ENCODE data around the gene IGSF9. TPM values are rescaled to one million over a fixed set of nuclear protein-coding genes. Genes with fewer than 3 reads are reported as not detected.
A peak's percentile ranks its signal among the peaks of the same experiment; 100 is the strongest.

IGSF9 gene
- total RNA-seq, 1 experiment from 2014 or later = 0.44 TPM

DNA sequence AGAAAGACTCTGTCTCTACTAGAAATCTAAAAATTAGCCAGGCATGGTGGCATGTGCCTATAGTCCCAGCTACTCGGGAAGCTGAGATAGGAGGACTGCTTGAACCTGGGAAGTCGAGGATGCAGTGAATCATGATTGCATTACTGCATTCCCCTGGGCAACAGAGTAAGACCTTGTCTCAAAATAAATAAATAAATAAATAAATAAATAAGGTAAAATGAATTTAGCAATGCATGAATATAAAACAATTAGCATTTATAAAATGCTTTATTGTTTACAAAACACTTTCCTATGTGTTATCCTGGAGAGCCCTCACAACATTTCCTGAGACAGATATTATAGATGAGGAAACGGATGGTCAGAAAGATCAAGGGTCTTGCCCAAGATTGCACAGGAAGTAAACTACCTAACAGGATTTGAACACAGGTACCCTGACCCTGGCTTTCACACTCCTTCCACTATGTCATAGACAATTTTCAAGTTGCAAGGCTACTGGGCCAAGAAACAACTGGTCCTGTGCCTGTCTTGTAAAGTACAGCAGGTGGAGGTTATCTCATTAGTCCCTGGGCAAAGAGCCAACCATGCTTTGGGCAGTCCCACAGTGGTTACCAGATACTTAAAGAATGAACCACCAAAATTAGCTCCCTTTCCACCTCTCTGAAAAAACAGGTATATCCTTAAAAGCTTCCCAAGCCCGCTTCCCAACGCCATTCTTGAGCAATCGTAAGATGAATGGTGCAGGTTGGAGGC is 67.5 kb downstream of the IGSF9 start:
- intact Hi-C loops (cut with micrococcal nuclease) = no loop called here
- no peaks in the 10 kb centered on the region for H3K27me3 Mint-ChIP-seq (ENCODE audit: insufficient read depth, unreplicated experiment)
- H3K4me3 Mint-ChIP-seq (ENCODE audit: unreplicated experiment) = no peak overlapping the region
- H3K36me3 Mint-ChIP-seq (ENCODE audit: insufficient read depth, unreplicated experiment) = no peaks in the 10 kb centered on the region
- H3K4me1 Mint-ChIP-seq (ENCODE audit: insufficient read depth, unreplicated experiment) = peaks cover 14% of the 10 kb centered on the region
- peak; percentile 71 for DNase-seq (ENCODE audit: unreplicated experiment)
- TF ChIP-seq, protein P1, sequence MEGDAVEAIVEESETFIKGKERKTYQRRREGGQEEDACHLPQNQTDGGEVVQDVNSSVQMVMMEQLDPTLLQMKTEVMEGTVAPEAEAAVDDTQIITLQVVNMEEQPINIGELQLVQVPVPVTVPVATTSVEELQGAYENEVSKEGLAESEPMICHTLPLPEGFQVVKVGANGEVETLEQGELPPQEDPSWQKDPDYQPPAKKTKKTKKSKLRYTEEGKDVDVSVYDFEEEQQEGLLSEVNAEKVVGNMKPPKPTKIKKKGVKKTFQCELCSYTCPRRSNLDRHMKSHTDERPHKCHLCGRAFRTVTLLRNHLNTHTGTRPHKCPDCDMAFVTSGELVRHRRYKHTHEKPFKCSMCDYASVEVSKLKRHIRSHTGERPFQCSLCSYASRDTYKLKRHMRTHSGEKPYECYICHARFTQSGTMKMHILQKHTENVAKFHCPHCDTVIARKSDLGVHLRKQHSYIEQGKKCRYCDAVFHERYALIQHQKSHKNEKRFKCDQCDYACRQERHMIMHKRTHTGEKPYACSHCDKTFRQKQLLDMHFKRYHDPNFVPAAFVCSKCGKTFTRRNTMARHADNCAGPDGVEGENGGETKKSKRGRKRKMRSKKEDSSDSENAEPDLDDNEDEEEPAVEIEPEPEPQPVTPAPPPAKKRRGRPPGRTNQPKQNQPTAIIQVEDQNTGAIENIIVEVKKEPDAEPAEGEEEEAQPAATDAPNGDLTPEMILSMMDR (IDR thresholded peaks at IDR 0.05; ENCODE audit: unreplicated experiment) = no peak
- ChIA-PET CTCF (interaction anchor here (0.6 to 9.4 kb wide), 9 partner anchors 13 to 1179 kb away, joined by 3 to 164 read pairs (median 6); partner anchors contain the start of gene FCRL6), POLR2A (interaction anchor here (2.6 to 6.1 kb wide), 3 partner anchors 8 to 26 kb away, joined by 9 to 82 read pairs (median 53); no protein-coding TSS in a partner anchor)
- no peak overlapping the region for H3K27ac Mint-ChIP-seq (ENCODE audit: low read depth, unreplicated experiment)
- H3K9me3 Mint-ChIP-seq (ENCODE audit: unreplicated experiment) = no peaks in the 10 kb centered on the region
- no TSS peak for BruUV-seq (replicated peaks)

Small RNAs within 50 kb of the gene (microRNA-seq; reads per million reads assigned to microRNA genes)
- gene MIR4259 = not detected

Other genes starting within 250 kb of the IGSF9 start
- 0.26 and 0.54 TPM in 2 replicates for gene CRP, start 231.0 kb downstream of the IGSF9 start, total RNA-seq (2022)
- 119 and 178 TPM in 2 replicates for gene DUSP23, start 164.7 kb downstream of the IGSF9 start, total RNA-seq (2022)
- gene FCRL6, start 143.3 kb downstream of the IGSF9 start, total RNA-seq (2022) = not detected in 2 replicates
- gene SLAMF8, start 118.7 kb downstream of the IGSF9 start, total RNA-seq (2022) = not detected in 2 replicates
- gene VSIG8, start 83.0 kb downstream of the IGSF9 start, total RNA-seq (2022) = not detected in 2 replicates
- 0.32 and 0.40 TPM in 2 replicates for gene CFAP45, start 45.4 kb downstream of the IGSF9 start, total RNA-seq (2022)
- gene TAGLN2, start 20.1 kb downstream of the IGSF9 start, total RNA-seq (2022) = 464 and 483 TPM in 2 replicates
- not detected in 2 replicates for gene SLAMF9, start 8.6 kb upstream of the IGSF9 start, total RNA-seq (2022)
- 7.7 and 10.1 TPM in 2 replicates for gene PIGM, start 86.4 kb upstream of the IGSF9 start, total RNA-seq (2022)
- not detected in 2 replicates for gene KCNJ10, start 124.5 kb upstream of the IGSF9 start, total RNA-seq (2022)
- 0.07 TPM in 1 of 2 replicates, not detected in the other for gene KCNJ9, start 135.9 kb upstream of the IGSF9 start, total RNA-seq (2022)
- gene IGSF8, start 153.0 kb upstream of the IGSF9 start, total RNA-seq (2022) = 13.8 and 19.7 TPM in 2 replicates
- gene ATP1A2, start 170.1 kb upstream of the IGSF9 start, total RNA-seq (2022) = 0.07 TPM in 1 of 2 replicates, not detected in the other
- gene ATP1A4, start 206.0 kb upstream of the IGSF9 start, total RNA-seq (2022) = not detected in 2 replicates
- not detected in 2 replicates for gene CASQ1, start 245.0 kb upstream of the IGSF9 start, total RNA-seq (2022)

All from MCF 10A (cell line).